GM18868 (cell line): Measurements from ENCODE around the gene FLT3.
"Not testable (repeated sequence)": the region's sequence is repeated elsewhere in the genome, so short reads cannot be mapped to it uniquely, and the experiment has no call there.

Experiments
- ATAC-seq: cut with Tn5 transposase; IDR thresholded peaks from one replicate; pipeline ENCODE4 v1.9.1; 2021; ENCODE audit warnings: mild to moderate bottlenecking, moderate library complexity; ENCODE audit not compliant: unreplicated experiment

FLT3 gene

GRCh38 chr13:28046981-28047380, 53.4 kb downstream of the FLT3 start:
- ATAC-seq, result no peak

DNA sequence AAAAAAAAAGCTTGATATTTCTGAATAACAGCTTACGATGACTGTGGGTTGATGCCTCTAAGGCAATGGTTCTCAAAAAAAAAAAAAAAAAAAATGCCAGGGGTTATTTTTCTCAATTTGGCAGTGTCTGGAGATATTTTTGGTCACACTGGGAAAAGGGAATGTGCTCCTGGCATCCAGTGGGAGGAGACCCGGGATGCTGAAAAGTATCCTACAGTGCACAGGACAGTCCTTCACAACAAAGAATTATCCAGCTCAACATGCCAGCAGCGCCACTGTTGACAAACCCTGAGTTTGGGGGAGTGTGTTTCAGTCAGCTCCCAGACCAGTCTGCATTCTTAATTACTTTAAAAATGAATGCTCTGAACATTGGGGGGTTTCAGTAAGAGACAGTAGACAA, 54.5 kb downstream of the FLT3 start:
- ATAC-seq, result no peak

GRCh38 chr13:28044608-28045007, 55.8 kb downstream of the FLT3 start:
- ATAC-seq, result no peak

- ATAC-seq, result no peak
Observed at GRCh38 chr13:28043224-28043623, 57.2 kb downstream of the FLT3 start.

GRCh38 chr13:28041501-28041900, 58.9 kb downstream of the FLT3 start:
- no peak for ATAC-seq

DNA sequence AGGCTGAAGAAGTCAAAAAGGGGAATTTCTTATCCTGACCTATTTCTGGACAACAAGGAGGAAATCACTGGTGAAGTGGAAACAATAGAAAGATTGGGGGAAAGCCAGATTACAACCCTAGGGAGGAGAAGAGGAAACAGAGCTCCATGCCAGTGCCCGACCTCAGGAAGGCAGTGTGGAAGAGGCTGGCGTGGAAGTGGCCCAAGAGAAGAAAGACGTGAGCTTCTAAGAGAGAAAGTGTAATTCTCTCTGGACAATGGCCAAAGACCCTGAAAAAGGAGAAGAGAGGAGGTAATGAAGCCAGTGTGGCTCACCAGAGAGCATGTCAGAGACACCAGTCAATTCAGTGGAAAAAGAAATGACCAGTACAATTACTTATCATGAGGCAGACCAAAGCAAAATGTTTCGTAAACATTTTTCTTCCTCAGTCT, 59.3 kb downstream of the FLT3 start:
- no peak for ATAC-seq

- ATAC-seq, result no peak
Observed at GRCh38 chr13:28037399-28037798, 63.0 kb downstream of the FLT3 start.

DNA sequence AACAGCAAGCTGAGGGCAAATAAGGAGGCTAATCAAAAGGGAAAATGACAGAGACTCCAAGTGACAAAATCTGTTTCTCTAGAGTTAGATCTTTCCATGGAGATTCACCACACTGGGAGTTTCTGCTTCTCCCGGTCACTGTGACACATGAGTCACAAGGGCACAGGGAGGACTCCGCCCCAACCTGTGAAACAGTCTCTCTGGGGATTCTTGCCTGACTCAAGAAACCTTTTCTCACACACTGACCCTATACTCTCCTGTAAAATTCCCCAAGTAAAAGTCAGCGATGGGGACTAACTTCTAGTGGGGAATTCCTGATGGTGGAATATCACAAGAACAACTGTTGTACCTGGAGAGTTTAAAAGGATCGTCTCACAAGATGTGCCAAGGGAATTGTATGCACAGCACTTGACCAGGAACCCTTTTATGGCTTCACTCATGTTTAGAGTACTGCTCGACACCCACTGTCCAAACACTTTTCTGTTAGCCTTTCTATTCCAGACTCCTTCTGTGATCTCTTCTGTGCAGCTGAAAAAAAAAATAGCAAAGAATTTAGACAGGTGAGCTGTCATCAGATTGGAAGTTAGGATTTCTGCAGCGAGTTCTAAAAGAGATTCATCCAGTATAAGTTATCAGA, 65.1 kb downstream of the FLT3 start:
- ATAC-seq, result no peak

DNA sequence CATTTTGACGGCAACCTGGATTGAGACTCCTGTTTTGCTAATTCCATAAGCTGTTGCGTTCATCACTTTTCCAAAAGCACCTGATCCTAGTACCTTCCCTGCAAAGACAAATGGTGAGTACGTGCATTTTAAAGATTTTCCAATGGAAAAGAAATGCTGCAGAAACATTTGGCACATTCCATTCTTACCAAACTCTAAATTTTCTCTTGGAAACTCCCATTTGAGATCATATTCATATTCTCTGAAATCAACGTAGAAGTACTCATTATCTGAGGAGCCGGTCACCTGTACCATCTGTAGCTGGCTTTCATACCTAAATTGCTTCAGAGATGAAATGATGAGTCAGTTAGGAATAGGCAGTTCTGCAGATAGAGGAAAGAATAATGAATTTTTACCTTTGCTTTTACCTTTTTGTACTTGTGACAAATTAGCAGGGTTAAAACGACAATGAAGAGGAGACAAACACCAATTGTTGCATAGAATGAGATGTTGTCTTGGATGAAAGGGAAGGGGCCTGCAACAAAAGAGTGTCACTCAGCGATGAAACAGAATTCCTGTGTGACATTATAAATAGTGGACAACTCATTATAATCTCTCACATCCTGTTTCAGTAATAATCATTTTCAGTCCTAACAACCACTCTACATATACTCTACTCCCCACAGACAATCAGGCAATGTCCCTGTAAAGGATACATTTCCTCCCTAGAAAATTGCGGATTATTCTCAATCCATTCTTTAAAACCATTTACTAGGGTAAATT, 66.3 kb downstream of the FLT3 start:
- ATAC-seq, result no peak

DNA sequence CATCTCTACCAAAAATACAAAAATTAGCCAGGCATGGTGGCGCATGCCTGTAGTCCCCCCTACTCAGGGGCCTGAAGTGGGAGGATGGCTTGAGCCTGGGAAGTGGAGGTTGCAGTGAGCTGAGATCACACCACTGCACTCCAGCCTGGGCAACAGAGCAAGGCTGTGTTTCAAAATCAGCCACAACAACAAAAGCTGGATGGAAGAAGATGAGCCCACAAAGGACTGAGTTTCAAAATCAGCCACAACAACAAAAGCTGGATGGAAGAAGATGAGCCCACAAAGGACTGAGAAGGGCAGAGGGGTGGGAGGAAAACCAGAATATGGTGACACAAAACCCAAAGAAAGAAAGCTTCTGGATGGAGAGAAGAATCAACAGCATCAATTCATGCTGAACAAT, 67.9 kb downstream of the FLT3 start:
- ATAC-seq, result not testable (repeated sequence)

- no peak for ATAC-seq
Observed at GRCh38 chr13:28031896-28032288, 68.5 kb downstream of the FLT3 start.

DNA sequence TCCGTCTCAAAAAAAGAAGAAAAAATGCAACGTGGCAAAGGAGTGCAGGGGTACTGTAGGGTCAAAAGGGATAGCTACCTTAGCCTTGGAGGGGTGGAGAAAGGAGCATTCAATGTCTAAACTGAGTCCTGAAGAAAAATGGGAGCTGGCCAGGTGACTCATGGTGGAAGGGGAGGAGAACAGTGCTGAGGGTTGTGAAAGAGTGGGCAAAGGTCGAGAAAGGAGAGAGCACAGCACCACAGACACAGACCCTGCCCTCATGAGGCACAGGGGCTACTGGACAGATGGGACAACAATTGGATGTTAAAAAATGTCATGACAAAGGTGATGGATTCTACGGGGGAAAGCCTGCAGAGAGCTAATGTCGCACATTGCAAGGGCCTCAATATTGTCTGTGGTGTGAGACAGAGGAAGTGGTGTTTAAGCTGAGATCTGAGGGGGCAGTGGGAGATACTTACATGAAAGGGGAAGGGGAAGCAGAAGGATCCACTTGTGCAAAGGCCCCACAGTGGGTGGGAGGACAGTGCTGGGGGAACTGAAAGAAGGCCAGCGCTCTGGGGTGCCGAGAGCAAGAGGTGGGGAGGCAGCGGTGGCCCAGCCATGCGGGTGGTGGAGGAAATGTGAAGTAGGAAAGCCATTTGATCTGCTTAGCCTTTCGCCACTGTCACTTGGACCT, 69.0 kb downstream of the FLT3 start:
- peak; percentile 60 for ATAC-seq

- no peak for ATAC-seq
Observed at GRCh38 chr13:28027607-28028364, 72.6 kb downstream of the FLT3 start.

- no peak for ATAC-seq
Observed at GRCh38 chr13:28027071-28027470, 73.3 kb downstream of the FLT3 start.

DNA sequence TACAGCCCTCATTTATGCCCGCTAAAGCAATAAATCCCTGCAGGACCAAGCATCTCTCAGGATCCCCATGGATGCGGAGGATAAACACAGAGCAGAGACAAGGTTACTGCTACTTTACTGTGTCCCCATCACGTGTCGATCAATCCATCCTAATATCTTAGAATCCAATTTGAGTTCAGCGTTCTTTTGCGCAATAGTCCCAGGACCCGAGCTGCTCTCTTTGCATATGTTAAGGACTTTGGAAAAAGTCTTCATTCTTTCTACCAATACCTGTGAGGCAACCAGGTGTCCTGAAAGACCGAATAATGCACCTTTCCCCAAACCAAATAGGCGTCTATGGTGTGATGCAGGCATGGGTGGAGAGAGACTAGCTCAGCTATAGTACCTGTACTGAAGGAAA, 73.9 kb downstream of the FLT3 start:
- no peak for ATAC-seq

- no peak for ATAC-seq
Observed at GRCh38 chr13:28022848-28023518, 77.4 kb downstream of the FLT3 start.

DNA sequence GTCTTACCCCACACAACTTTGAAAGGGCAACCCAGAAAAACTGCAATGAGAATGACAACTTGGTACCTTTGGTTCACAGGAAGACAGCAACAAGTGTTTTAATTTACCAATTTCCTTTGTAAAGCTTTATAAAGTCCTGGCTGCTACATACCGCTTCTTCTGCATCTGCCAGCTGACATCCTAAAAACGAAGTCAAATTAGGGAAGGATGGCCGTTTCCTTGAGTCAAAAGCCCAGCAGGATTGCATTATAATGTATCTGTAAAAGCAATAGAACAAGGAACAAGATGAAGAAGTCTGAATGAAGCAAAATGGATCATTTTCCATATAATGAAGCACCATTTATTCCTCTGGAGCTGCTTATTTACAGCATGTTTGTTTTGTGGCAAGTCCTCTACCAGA, 86.1 kb downstream of the FLT3 start:
- no peak for ATAC-seq

GRCh38 chr13:28013482-28013881, 86.9 kb downstream of the FLT3 start:
- no peak for ATAC-seq

DNA sequence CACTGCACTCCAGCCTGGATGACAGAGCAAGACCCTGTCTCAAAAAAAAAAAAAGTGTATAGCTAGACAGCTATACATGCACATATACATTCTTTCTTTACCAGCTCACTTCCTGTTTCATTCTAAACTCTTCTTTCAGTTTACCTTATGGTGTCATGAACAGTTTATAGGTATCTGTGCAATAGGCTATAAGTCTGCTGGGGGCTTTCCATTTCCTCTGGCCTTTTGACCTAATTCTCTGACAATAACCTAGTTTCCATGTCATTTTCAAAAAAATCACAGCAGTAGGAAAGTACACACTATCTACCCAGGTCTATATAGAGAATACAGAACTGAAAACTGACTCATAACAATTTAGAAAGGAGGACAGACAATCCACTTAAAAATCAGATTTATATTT, 87.5 kb downstream of the FLT3 start:
- peak; percentile 94 for ATAC-seq

DNA sequence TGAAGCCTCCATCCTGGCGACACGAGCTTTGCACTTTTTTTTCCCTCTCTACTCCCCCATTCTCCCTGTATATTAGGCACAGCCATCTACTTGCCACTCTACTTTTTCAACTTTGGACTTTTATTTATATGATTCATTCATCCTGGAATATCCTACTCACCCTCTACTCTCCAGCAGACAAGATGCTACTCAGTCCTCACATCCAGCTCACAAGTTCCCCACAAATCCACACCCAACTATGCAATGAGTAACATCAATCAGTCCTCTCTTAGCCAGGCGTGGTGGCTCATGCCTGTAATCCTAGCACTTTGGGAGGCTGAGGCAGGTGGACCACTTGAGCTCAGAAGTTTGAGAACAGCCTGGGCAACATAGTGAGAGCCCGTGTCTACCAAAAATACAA, 88.0 kb downstream of the FLT3 start:
- ATAC-seq, result no peak

- ATAC-seq, result no peak
Observed at GRCh38 chr13:28010046-28010445, 90.3 kb downstream of the FLT3 start.
